Measurements from ENCODE around the gene RHOA. TPM values are rescaled to one million over a fixed set of nuclear protein-coding genes. Genes with fewer than 3 reads are reported as not detected.
A peak's percentile ranks its signal among the peaks of the same experiment; 100 is the strongest.
"Not testable (repeated sequence)": the region's sequence is repeated elsewhere in the genome, so short reads cannot be mapped to it uniquely, and the experiment has no call there.

Gene RHOA
- total RNA-seq, 1 donor from 2014 or later = 300 TPM

DNA sequence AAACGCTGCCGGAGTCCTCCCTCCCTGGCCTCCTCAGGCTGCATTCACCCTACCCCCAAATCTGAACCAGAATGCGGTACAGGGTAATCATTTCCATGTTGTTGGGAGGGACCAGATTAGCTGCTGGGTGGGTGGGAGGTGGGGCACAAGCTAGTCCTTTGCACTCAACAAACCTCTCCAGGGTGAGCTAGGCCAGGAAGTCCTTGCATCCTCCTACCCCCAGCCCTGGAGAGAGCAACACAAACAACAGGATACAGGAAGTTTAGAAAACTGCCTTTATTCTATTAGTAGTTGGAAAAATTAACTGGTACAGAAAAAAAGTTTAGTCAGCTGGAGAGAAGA, 52.9 kb downstream of the RHOA start:
- Mint-ChIP-seq H3K27me3 (no peaks in the 10 kb centered on the region), H3K4me1 (ENCODE audit: unreplicated experiment) (peaks cover 22% of the 10 kb centered on the region), H3K4me3 (peak overlapping the region; percentile 90), H3K36me3 (peaks cover 28% of the 10 kb centered on the region), H3K27ac (peak overlapping the region; percentile 74), H3K9me3 (no peaks in the 10 kb centered on the region)
- DNase-seq (ENCODE audit: extremely low spot score, unreplicated experiment) = no peak
- TF ChIP-seq, protein P1, sequence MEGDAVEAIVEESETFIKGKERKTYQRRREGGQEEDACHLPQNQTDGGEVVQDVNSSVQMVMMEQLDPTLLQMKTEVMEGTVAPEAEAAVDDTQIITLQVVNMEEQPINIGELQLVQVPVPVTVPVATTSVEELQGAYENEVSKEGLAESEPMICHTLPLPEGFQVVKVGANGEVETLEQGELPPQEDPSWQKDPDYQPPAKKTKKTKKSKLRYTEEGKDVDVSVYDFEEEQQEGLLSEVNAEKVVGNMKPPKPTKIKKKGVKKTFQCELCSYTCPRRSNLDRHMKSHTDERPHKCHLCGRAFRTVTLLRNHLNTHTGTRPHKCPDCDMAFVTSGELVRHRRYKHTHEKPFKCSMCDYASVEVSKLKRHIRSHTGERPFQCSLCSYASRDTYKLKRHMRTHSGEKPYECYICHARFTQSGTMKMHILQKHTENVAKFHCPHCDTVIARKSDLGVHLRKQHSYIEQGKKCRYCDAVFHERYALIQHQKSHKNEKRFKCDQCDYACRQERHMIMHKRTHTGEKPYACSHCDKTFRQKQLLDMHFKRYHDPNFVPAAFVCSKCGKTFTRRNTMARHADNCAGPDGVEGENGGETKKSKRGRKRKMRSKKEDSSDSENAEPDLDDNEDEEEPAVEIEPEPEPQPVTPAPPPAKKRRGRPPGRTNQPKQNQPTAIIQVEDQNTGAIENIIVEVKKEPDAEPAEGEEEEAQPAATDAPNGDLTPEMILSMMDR (conservative IDR thresholded peaks at IDR 0.05) = no peak

DNA sequence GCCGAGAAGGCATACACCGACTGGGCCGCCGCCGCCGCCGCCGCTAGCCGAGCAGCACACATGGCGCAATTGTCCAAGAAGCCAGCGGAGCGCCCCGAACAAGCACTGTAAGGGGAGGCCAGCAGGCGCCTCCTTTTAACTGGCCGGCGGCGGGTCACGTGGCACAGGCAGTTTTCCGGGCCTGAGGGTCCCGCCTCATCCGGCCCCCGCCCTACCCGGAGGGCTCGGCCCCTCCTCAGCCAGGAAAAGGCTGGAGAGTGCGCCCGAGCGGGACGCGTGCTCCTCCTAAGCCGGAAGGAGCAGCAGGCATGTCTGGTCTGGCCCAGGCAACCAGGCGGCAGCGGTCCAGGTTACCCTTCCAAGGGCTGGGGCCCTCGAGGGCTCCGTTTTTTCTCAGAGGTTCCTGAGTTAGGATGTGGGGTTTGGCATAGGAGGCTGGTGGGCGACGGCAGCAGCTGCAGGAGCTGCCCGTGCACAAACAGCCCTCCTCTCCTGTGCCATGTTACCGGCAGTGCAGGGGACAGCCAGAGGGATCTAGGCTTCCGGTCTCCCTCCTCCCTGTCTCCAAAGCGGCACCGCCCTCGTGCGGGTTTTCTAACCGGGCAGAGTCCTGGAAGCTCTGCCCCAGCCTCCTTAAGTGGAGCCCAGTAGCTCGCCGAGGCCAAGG, 53.4 kb downstream of the RHOA start, which contains the start of gene GPX1:
Gene GPX1 (minus strand): TSS at position 137 of the 667 bp plus-strand sequence. CDS start 75 bp downstream, at position 62.
- peaks cover 28% of the 10 kb centered on the region for H3K36me3 Mint-ChIP-seq
- peak; percentile 96 for DNase-seq (ENCODE audit: extremely low spot score, unreplicated experiment)
- TF ChIP-seq, protein P1 (conservative IDR thresholded peaks at IDR 0.05) = no peak
- no peaks in the 10 kb centered on the region for H3K27me3 Mint-ChIP-seq
- H3K4me3 Mint-ChIP-seq = peak within 1 kb of the TSS; percentile 90
- peak within 1 kb of the TSS; percentile 84 for H3K27ac Mint-ChIP-seq
- no peaks in the 10 kb centered on the region for H3K9me3 Mint-ChIP-seq
- peaks cover 22% of the 10 kb centered on the region for H3K4me1 Mint-ChIP-seq (ENCODE audit: unreplicated experiment)

DNA sequence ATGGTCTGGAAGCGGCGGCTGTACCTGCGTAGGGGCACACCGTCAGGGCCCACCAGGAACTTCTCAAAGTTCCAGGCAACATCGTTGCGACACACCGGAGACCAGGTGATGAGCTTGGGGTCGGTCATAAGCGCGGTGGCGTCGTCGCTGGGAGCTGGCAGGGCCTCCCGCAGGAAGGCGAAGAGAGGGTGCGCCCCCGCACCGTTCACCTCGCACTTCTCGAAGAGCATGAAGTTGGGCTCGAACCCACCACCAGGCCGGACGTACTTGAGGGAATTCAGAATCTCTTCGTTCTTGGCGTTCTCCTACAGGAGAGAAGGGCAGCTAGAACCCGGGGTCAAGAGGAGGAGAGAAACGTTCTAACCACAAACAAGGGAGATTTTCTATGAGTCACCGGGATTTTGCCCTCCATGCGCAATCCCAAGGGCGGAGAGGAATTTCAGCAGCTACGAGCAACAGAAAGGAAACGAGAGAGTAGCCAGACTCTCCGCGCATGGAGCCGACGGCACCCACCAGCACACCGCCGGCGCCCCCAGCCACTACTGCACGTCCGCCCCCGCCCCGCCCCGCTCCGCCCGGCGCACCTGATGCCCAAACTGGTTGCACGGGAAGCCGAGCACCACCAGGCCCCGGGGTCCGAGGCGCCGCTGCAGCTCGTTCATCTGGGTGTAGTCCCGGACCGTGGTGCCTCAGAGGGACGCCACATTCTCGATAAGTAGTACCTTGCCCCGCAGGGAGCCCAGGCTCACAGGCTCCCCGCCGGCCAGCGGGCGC, 54.1 kb downstream of the RHOA start:
- H3K4me3 Mint-ChIP-seq = peak overlapping the region; percentile 90
- H3K27me3 Mint-ChIP-seq, H3K9me3 Mint-ChIP-seq: not testable (repeated sequence)
- H3K4me1 Mint-ChIP-seq (ENCODE audit: unreplicated experiment) = peaks cover 21% of the 10 kb centered on the region
- peak overlapping the region; percentile 84 for H3K27ac Mint-ChIP-seq
- H3K36me3 Mint-ChIP-seq = peaks cover 27% of the 10 kb centered on the region
- peak; percentile 70 for DNase-seq (ENCODE audit: extremely low spot score, unreplicated experiment)

DNA sequence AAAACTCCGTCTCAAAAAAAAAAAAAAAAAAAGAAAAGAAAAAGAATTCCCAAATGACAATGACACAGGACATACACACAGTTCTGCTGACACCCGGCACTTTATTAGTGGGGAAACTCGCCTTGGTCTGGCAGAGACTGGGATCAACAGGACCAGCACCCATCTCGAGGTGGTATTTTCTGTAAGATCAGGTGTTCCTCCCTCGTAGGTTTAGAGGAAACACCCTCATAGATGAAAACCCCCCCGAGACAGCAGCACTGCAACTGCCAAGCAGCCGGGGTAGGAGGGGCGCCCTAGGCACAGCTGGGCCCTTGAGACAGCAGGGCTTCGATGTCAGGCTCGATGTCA, 54.7 kb downstream of the RHOA start:
- peaks cover 22% of the 10 kb centered on the region for H3K36me3 Mint-ChIP-seq
- peak overlapping the region; percentile 84 for H3K27ac Mint-ChIP-seq
- H3K4me1 Mint-ChIP-seq (ENCODE audit: unreplicated experiment) = peaks cover 18% of the 10 kb centered on the region
- not testable (repeated sequence) for DNase-seq (ENCODE audit: extremely low spot score, unreplicated experiment); H3K9me3 Mint-ChIP-seq; H3K27me3 Mint-ChIP-seq
- peak overlapping the region; percentile 90 for H3K4me3 Mint-ChIP-seq

DNA sequence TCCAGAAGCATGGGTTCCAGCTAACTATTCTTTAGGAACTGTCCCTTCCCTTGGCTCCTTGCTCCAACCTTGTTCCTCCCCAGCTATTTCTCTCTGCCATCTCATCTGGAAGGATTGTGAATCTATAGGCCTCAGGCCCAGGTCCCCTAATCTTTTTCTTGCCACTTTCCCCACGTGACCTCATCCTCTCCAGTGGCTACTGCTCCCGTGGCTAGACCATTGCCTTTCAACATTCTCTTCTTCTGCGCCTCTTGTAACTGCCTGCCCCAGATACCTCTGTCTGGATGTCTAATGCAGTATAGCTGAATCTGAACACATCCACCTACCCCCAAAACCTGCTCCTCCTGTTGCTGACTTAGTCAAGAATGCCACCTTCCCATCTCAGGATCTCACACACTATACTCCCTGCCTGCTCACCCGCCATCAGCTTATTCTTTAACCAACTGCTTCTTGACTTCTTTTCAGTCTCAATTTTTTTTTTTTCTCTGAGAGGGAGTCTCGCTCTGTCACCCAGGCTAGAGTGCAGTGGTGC, 58.8 kb downstream of the RHOA start:
- TF ChIP-seq, protein P1 (conservative IDR thresholded peaks at IDR 0.05) = no peak
- peak overlapping the region; percentile 3 for H3K4me3 Mint-ChIP-seq
- H3K27ac Mint-ChIP-seq = peak overlapping the region; percentile 87

DNA sequence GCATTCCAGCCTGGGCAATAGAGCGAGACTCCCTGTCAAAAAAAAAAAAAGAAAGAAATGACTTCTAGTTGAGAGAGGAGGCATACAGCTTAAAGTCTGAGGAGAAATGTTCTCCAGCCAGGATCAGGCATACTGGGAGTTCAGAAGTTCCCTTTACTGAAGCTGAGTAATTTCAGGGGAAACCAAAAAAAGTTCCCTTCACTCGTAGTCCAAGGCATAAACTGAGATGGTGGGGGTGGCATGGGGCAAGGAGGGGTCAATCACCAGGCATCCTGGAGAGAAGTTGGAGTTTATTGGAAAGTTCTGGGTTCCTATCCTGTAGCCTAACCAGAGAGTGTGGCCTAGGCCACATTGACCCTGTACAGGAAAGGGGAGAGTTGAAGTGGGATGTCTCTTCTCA, 59.5 kb downstream of the RHOA start:
- H3K27ac Mint-ChIP-seq = peak overlapping the region; percentile 83
- no peaks in the 10 kb centered on the region for H3K27me3 Mint-ChIP-seq
- peaks cover 10% of the 10 kb centered on the region for H3K36me3 Mint-ChIP-seq
- no peaks in the 10 kb centered on the region for H3K9me3 Mint-ChIP-seq
- H3K4me3 Mint-ChIP-seq = no peak overlapping the region
- peaks cover 13% of the 10 kb centered on the region for H3K4me1 Mint-ChIP-seq (ENCODE audit: unreplicated experiment)
- DNase-seq (ENCODE audit: extremely low spot score, unreplicated experiment) = no peak
- TF ChIP-seq, protein P1 (conservative IDR thresholded peaks at IDR 0.05) = no peak

More for the DNA sequence above, 58.8 kb downstream of the RHOA start:
- Mint-ChIP-seq H3K27me3 (no peaks in the 10 kb centered on the region), H3K36me3 (peaks cover 10% of the 10 kb centered on the region), H3K9me3 (no peaks in the 10 kb centered on the region), H3K4me1 (ENCODE audit: unreplicated experiment) (peaks cover 13% of the 10 kb centered on the region)
- no peak for DNase-seq (ENCODE audit: extremely low spot score, unreplicated experiment)
